ENCODE results near the gene DROSHA.

DNA sequence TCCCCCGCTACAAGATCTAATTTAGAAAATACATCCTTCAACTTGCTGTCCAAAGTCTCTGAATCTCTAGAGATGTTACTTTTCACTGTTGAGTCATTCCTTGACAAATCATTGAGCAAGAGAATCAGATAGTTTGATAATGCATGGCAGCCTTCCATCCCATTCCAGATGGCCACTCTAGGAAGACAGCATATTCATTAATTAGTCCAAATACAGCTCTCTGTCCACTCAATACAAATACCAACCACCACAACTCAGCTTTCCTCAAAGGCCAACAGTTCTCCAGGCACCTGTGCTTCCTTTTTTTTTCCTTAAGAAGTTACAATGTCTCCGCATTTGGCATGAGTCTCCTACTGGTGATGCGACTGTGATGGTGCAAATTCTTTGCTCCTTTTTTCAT, 72.3 kb downstream of the DROSHA start:
- TF ChIP-seq POLR2A (IDR thresholded peaks at IDR 0.05; ENCODE audit: low read depth, low read length): no peak
- no peak for TF ChIP-seq EZH2 (IDR thresholded peaks at IDR 0.05; ENCODE audit: borderline replicate concordance, low read depth, low read length, severe bottlenecking)
- TF ChIP-seq, protein P1, sequence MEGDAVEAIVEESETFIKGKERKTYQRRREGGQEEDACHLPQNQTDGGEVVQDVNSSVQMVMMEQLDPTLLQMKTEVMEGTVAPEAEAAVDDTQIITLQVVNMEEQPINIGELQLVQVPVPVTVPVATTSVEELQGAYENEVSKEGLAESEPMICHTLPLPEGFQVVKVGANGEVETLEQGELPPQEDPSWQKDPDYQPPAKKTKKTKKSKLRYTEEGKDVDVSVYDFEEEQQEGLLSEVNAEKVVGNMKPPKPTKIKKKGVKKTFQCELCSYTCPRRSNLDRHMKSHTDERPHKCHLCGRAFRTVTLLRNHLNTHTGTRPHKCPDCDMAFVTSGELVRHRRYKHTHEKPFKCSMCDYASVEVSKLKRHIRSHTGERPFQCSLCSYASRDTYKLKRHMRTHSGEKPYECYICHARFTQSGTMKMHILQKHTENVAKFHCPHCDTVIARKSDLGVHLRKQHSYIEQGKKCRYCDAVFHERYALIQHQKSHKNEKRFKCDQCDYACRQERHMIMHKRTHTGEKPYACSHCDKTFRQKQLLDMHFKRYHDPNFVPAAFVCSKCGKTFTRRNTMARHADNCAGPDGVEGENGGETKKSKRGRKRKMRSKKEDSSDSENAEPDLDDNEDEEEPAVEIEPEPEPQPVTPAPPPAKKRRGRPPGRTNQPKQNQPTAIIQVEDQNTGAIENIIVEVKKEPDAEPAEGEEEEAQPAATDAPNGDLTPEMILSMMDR (IDR thresholded peaks at IDR 0.05; ENCODE audit: extremely low read depth in 1 of 2, insufficient read depth in 1 of 2, low read depth in 1 of 2, low read length in 2 of 2): no peak

Measured in endothelial cell of umbilical vein (primary cell).